Gastroesophageal sphincter (tissue), 4 donors: ENCODE results near the gene RIPK4. TPM values are rescaled to one million over a fixed set of nuclear protein-coding genes. Genes with fewer than 3 reads are reported as not detected.

Experiments
- ATAC-seq: fragments of 150-250 bp; one replicate; pipeline ENCODE4 v1.9.1; 2016; ENCODE audit warnings: mild to moderate bottlenecking, moderate library complexity
- H3K27ac ChIP-seq, 4 donors: fragments of 200-600 bp; sonication (generic) in 3 of 4; 1 replicate in 3 of 4; 2 replicates in 1 of 4; pipeline ENCODE4 v1.5.1; 2016 to 2019
- H3K27me3 ChIP-seq: fragments of 200-600 bp; sonication (generic); one replicate; pipeline ENCODE4 v1.5.1; 2019
- H3K36me3 ChIP-seq, 2 donors: fragments of 200-600 bp; sonication (generic); one replicate each; pipeline ENCODE4 v1.5.1; 2019; ENCODE audit warnings: control low read depth in 1 of 2
- H3K4me1 ChIP-seq, 3 donors: fragments of 200-600 bp; sonication (generic); 1 replicate in 2 of 3; 2 replicates in 1 of 3; pipeline ENCODE4 v1.5.1; 2016 to 2019; ENCODE audit warnings: control low read depth in 2 of 3
- H3K4me3 ChIP-seq, 2 donors: fragments of 200-600 bp; sonication (generic); one replicate each; pipeline ENCODE4 v1.5.1; 2019; ENCODE audit warnings: mild to moderate bottlenecking in 1 of 2, moderate library complexity in 1 of 2
- H3K9me3 ChIP-seq, 3 donors: fragments of 200-600 bp; sonication (generic); one replicate each; pipeline ENCODE4 v1.5.1; 2017 to 2019; ENCODE audit warnings: control low read depth in 2 of 3
- CTCF ChIP-seq, 4 experiments: fragments of 200-600 bp in 2 of 4; fragments of 450-650 bp in 2 of 4; sonication (generic) in 1 of 4; IDR thresholded peaks; one replicate each; pipeline ENCODE4 v1.5.1; 2017 to 2019; ENCODE audit warnings: antibody characterized with exemption in 4 of 4, mild to moderate bottlenecking in 2 of 4, moderate library complexity in 2 of 4
- EP300 ChIP-seq: sonication (generic); formaldehyde crosslinking; IDR thresholded peaks from one replicate; pipeline ENCODE4 v1.6.1; 2017; ENCODE audit warnings: antibody characterized with exemption, mild to moderate bottlenecking
- POLR2A ChIP-seq, 2 donors: fragments of 450-650 bp; IDR thresholded peaks; one replicate each; pipeline ENCODE4 v1.6.1; 2017; ENCODE audit warnings: antibody characterized with exemption in 2 of 2, mild to moderate bottlenecking in 2 of 2, moderate library complexity in 1 of 2
- POLR2AphosphoS5 ChIP-seq: sonication (generic); formaldehyde crosslinking; IDR thresholded peaks from one replicate; pipeline ENCODE4 v1.6.1; 2017; ENCODE audit warnings: antibody characterized with exemption
- WGBS, 2 donors: methylation state at CpG; one replicate each; pipeline ENCODE4 v1.1.5; 2018; ENCODE audit warnings: low coverage in 1 of 2; 5-methylcytosine and 5-hydroxymethylcytosine counted together
- total RNA-seq, 4 donors: library from RNA; depleted of rRNA; stranded (reverse); fragments of >200 nt; gene quantifications; one replicate each; pipeline ENCODE4 v1.1.0, GENCODE V29; 2016

The RIPK4 gene
- total RNA-seq, 4 donors from 2014 or later, result 0.40 to 5.8 (median 1.5) TPM

DNA sequence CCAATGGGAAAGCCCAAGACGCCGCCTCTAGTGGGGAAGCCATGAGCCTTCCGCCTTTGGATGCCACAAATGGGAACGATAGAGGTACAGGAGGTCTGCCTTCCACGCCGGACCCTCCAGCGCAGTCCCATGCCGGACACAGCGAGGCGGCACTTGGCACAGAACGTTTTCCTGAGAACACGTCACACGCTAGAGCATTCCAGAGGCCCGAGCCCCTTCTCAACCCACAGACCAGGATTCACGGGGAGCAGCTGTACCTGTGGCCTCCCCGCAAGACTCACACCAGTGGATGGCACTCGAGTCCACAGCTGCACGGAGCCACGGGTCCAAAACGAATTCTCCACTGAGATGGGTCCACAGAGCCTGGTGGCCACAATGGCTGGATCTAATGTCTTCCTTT lies 31.5 kb upstream of the RIPK4 start:
- Histone ChIP-seq H3K27me3 (peaks cover 15% of the 10 kb centered on the region), H3K27ac (no peak overlapping the region), H3K9me3 (peaks cover 0 to 2% (median 0%) of the 10 kb centered on the region in 3 donors), H3K4me1 (peaks cover 0 to 12% (median 0%) of the 10 kb centered on the region in 3 donors), H3K36me3 (peaks cover 0 to 44% of the 10 kb centered on the region in 2 donors), H3K4me3 (no peak overlapping the region)
- TF ChIP-seq POLR2AphosphoS5 (no peak), EP300 (no peak), POLR2A (IDR thresholded peaks at IDR 0.05) (no peak), CTCF (IDR thresholded peaks at IDR 0.05) (no peak)
- ATAC-seq, result no peak
- WGBS, 2 donors, result 96% methylated on average over 5 of the region's 20 CpGs; no CpG with 5 or more reads in 1 of the 2 donors

DNA sequence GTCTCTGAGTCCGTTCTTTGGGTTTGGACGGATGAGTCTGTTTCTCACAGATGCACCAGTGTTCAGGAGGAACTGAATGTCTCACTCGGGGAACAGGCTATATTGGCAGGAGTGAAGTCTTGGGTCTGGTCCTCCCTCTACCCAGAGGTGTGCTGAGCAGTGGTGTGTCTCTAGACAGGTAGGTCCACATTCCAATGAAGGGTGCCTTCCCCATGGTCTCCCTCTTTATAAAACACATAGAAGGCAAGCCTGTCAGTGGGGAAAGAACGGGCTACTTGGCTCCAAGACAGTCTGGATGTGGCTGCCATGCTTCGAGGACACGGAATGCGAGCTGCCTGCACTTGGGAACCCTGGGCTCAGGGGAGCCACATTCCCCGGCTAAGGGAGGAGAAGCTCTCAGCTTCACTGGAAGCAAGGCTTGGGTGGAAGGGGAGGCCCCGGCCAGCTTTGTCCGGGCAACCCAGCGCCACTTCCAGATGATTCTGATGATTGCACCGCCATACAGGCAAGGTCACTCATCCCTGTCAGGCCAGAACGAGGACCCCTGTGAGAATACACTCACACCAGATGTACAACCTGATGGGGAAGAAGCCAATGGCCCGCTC lies 29.7 kb upstream of the RIPK4 start:
- TF ChIP-seq POLR2AphosphoS5, result no peak
- TF ChIP-seq CTCF (IDR thresholded peaks at IDR 0.05), result no peak
- no peak for TF ChIP-seq EP300
- TF ChIP-seq POLR2A (IDR thresholded peaks at IDR 0.05), result no peak
- no peaks in the 10 kb centered on the region for H3K4me1 ChIP-seq
- no peak overlapping the region for H3K4me3 ChIP-seq
- H3K27ac ChIP-seq, result no peak overlapping the region
- ATAC-seq, result no peak
- WGBS, 2 donors, result 88 to 100% methylated on average over 2 to 7 of the region's 14 CpGs
- H3K9me3 ChIP-seq, result peaks cover 0 to 19% (median 0%) of the 10 kb centered on the region in 3 donors
- H3K36me3 ChIP-seq, result peaks cover 0 to 39% of the 10 kb centered on the region in 2 donors
- peaks cover 15% of the 10 kb centered on the region for H3K27me3 ChIP-seq

DNA sequence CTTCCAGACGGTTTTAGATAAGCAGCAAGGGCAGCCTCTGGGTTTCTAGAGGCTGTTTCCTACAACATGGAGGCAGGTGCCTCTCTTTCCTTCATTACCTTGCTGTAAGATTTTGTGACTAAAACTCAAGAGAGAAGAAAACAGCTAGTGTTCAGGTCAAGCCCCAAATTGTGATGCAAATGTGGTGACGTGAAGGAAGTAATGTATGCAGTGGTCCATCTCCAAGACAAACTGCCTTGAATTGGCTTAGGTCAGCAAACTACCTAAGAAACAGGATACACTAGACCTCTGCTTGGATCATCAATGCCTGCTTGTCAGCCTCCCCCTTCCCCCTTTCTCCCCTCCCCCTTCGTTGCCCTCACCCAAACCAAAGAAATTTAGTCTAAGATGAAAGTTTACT lies 28.9 kb upstream of the RIPK4 start:
- WGBS, 2 donors, result 34 to 90% methylated on average over 2 to 3 of the region's 3 CpGs
- peaks cover 18% of the 10 kb centered on the region for H3K27me3 ChIP-seq
- TF ChIP-seq POLR2A (IDR thresholded peaks at IDR 0.05) (no peak), CTCF (IDR thresholded peaks at IDR 0.05) (no peak), EP300 (no peak), POLR2AphosphoS5 (no peak)
- H3K4me3 ChIP-seq, result no peak overlapping the region
- peaks cover 0 to 19% (median 0%) of the 10 kb centered on the region in 3 donors for H3K9me3 ChIP-seq
- H3K36me3 ChIP-seq, result peaks cover 0 to 30% of the 10 kb centered on the region in 2 donors
- ATAC-seq, result no peak
- no peak overlapping the region for H3K27ac ChIP-seq
- no peaks in the 10 kb centered on the region for H3K4me1 ChIP-seq

DNA sequence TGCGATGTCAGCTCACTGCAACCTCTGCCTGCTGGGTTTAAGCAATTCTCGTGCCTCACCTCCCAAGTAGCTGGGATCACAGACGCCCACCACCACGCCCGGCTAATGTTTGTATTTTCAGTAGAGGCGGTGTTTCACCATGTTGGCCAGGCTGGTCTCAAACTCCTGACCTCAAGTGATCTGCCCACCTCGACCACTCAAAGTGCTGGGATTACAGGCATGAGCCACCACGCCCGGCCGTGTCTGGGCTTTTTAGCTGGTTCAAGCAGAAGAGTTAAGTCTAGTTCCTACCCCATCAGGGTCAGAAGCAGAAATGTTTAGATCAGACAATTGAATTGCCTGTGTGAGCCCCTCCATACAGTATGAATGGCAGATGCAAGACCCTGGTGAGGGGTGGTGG lies 27.7 kb upstream of the RIPK4 start:
- no peak for ATAC-seq
- Histone ChIP-seq H3K27me3 (peaks cover 26% of the 10 kb centered on the region), H3K4me3 (no peak overlapping the region), H3K9me3 (peaks cover 0 to 19% (median 0%) of the 10 kb centered on the region in 3 donors), H3K4me1 (no peaks in the 10 kb centered on the region), H3K36me3 (peaks cover 0 to 19% of the 10 kb centered on the region in 2 donors), H3K27ac (no peak overlapping the region)
- WGBS, 2 donors, result 100% methylated on average over 1 of the region's 10 CpGs; no CpG with 5 or more reads in 1 of the 2 donors
- TF ChIP-seq POLR2A (IDR thresholded peaks at IDR 0.05) (no peak), EP300 (no peak), POLR2AphosphoS5 (no peak), CTCF (IDR thresholded peaks at IDR 0.05) (no peak)

DNA sequence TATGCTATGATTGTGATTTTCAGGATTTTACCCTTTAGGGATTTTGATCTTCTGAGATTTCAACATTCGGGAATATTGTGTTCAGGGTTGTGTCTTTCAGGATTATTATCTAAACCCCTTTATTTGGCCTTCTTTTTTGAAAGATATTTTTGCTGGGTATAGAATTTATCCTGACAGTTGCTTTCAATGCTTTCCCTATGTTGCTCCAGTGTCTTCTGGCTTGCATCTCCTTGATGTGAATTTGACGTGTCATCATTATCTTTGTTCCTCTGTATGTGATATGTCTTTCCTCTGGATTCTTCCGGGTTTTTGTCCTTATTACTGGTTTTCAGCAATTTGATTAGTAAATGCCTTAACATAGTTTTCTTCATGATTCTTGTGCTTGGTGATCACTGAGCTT lies 25.9 kb upstream of the RIPK4 start:
- TF ChIP-seq POLR2AphosphoS5, result no peak
- no peak for TF ChIP-seq EP300
- no peak for TF ChIP-seq POLR2A (IDR thresholded peaks at IDR 0.05)
- no peak for TF ChIP-seq CTCF (IDR thresholded peaks at IDR 0.05)
- no peak overlapping the region for H3K27ac ChIP-seq
- peaks cover 0 to 19% (median 0%) of the 10 kb centered on the region in 3 donors for H3K9me3 ChIP-seq
- no peak overlapping the region for H3K4me3 ChIP-seq
- peaks cover 31% of the 10 kb centered on the region for H3K27me3 ChIP-seq
- ATAC-seq, result no peak
- H3K4me1 ChIP-seq, result no peaks in the 10 kb centered on the region
- no peaks in the 10 kb centered on the region for H3K36me3 ChIP-seq
- WGBS, 2 donors, result 91 to 96% methylated on average over 3 of the region's 3 CpGs
